Bone marrow (tissue), 2 donors: ENCODE results near the gene TP53I3.
"Not testable (repeated sequence)": the region's sequence is repeated elsewhere in the genome, so short reads cannot be mapped to it uniquely, and the experiment has no call there.

ENCODE experiments used
- DNase-seq, 2 donors: peaks; one replicate each; lab custom pipeline; 2025; lab: John Stamatoyannopoulos, UW

The TP53I3 gene

DNA sequence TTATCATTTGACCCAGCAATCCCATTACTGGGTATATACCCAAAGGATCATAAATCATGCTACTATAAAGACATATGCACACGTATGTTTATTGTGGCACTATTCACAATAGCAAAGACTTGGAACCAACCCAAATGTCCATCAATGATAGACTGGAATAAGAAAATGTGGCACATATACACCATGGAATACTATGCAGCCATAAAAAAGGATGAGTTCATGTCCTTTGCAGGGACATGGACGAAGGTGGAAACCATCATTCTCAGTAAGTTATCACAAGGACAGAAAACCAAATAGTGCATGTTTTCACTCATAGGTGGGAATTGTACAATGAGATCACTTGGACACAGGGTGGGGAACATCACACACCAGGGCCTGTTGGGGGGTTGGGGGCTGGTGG, 16.1 kb upstream of the TP53I3 start:
- not testable (repeated sequence) for DNase-seq

DNA sequence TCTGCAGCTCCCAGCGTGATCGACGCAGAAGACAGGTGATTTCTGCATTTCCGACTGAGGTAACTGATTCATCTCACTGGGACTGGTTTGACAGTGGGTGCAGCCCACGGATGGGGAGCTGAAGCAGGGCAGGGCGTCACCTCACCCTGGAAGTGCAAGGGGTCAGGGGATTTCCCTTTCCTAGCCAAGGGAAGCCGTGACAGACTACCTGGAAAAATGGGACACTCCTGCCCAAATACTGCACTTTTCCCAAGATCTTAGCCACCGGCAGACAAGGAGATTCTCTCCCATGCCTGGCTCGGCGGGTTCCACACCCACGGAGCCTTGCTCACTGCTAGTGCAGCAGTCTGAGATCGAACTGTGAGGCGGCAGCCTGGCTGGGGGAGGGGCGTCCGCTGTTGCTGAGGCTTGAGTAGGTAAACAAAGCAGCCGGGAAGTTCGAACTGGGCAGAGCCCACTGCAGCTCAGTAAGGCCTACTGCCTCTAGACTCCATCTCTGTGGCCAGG, 10.6 kb upstream of the TP53I3 start:
- not testable (repeated sequence) for DNase-seq

GRCh38 chr2:24093270-24093669, 8.6 kb upstream of the TP53I3 start:
- DNase-seq, result not testable (repeated sequence)

- DNase-seq, result no peak
Measured at GRCh38 chr2:24088821-24089359, 4.3 kb upstream of the TP53I3 start.

GRCh38 chr2:24087032-24087431, 2.4 kb upstream of the TP53I3 start:
- DNase-seq, result no peak

- DNase-seq, result no peak
Measured at GRCh38 chr2:24086241-24086640, 1.6 kb upstream of the TP53I3 start.

GRCh38 chr2:24085200-24085489, 511 bp upstream of the TP53I3 start:
- no peak for DNase-seq

DNA sequence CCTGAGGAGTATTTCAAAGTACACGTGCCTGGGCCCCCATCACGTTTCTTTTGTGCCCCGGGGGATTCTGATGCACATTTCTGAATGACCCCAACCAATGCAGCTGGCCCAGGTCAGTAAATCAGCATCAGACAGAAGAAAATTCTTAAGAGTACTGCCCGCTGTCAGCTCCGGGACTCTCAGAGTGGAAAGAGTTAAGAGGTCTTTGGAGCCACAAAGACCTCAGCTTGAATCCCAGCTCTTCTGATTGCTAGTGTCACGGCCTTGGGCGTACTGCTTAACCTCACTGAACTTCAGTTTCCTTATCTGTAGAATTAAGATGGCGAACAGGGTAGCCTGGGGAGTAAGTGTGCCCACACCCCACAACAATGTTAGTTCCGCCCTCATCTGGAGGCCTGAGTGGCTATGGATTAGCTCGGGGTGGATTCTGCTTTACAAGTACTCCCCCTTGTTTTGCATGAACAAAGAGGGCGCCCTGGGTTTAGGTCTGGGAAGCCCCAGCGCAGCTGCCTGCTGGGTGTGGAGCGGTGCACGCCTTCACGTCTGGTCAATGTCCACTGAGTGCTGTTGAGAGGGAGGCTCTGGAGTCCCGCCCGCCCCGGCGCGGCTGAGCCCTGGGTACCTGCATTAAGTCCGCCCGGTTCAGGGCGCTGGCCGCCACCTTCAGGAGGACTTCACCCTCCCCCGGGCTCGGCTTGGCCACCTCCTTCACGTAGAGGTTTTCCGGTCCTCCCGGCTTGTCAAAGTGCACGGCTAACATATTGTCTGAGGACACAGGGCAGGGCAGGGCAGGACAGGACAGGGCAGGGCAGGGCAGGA, 858 bp downstream of the TP53I3 start:
- peak; percentile 80 to 88 for DNase-seq

DNA sequence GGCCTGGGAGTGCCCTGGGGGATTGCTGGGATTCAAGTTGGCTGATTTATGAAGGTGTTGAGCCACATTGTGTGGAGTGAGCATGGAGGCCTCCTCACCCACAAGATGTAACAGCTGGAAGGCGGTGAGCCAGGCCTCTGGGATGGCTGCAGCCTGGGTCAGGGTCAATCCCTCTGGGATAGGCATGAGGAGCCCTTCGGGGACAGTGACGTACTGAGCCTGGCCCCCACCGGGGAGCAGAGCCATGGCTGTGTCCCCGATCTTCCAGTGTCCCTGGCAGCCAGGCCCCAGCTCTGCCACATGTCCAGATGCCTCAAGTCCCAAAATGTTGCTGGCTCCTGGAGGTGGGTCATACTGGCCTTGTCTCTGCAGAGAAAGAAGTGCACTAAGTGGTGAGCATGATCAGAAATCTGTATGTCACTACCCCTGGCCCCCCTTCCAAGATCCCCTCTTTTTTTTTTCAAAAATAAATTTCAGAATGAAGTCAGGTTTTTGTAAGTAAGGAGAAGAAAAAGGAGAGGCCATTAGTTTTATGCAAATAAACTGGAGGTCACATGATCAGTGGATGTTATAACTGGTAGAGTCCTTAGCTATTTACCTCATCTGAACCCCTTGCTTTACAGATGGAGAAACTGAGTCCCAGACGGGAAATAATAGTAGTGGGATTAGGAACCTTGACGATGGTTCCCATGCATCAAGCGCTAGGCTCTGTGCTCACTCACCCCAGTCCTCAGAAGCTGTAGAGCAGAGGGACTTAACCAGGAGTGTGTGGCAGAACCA, 1.7 kb downstream of the TP53I3 start:
- no peak for DNase-seq

DNA sequence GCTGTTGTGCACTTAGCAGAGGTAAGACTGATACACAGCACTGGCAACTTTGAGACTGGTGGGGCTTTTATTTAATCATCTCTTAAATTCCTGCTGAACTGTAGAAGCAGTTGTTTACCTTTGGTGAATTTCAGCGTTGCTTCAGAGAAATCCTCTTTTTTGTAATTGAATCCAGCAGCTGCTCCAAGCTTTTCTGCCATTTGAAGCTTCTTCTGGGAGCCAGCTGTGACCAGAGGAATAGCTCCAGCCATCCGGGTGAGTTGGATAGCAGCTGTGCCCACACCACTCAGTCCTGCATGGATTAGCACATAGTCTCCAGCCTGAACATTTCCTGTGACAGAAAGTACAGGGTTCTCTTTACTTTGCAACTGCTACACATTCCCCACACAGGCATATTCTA, 3.9 kb downstream of the TP53I3 start:
- no peak for DNase-seq

- DNase-seq, result no peak
Measured at GRCh38 chr2:24077879-24078278, 6.8 kb downstream of the TP53I3 start.

- no peak for DNase-seq
Measured at GRCh38 chr2:24077535-24077877, 7.1 kb downstream of the TP53I3 start.

DNA sequence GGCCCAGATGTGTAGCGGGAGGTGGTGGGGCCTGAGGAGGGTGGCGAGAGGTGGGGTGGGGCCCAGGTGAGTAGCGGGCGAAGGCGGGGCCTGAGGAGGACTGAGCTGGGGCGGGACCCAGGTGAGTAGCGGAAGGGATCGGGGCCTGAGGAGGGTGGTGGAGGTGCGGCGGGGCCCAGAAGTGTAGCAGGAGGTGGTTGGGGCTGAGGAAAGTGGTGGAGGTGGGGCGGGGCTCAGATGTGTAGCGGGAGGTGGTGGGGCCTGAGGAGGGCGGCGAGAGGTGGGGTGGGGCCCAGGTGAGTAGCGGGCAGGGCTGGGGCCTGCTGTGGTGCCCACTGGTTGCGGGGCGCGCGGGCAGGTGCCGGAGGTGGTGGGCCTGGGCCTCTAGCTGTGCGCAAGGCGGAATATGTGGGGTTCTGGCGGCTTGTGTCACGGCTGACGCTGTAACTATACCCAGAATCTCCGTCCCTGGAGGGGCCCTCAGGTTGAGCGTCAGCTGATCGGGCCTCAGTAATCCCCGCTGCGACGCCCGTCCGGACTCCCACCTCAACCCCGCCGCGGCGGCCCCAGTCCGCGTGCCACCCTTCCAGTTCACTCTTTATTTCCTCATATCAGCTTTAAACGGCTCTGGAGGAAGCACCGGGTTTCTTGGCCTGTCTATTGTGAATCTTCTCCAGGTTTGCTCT, 7.6 kb downstream of the TP53I3 start:
- no peak for DNase-seq

DNA sequence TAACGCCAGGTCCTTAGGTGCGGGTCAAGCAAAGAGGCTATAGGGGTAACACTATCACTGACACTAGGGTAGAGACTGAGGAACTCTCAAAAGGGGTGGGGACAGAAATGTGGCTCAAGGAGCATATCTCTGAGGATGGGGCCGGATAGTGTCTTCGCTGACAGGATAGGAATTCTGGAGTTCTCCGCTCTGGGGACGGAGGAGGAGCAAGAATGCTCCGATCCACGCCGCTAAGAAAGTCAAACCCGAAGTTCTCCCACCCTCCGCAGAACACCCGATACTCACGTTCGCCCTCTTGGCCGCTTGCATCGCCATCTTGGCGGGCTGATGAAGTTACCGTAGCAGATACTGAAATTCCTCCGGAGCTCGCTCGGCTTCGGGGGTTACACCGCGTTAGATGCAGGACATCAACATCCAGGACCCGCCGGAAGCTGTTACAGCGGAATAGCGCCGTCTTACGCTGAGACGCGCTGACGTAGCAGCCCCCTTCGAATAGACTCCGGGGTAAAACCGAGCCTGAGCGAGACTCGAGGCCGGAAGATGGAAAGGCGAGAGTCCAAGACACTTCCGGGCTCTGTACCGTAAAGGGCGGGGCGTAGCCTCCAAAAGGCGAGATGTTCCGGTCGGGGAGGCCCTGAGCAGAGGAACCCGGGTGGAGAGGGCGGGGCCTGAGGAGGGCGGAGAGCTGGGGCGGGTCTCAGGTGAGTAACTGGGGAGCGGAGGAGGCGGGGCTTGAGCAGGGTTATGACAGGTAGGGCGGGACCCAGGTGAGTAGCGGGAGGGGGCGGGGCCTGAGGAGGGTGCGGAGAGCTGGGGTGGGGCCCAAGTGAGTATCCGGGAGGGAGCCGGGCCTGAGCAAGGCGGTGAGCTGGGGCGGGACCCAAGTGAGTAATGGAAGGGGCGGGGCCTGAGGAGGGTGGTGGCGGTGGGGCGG, 8.5 kb downstream of the TP53I3 start, which contains the start of gene SF3B6:
Gene SF3B6 (minus strand): TSS at position 412 of the 934 bp plus-strand sequence. CDS start 97 bp downstream, at position 315.
- DNase-seq, result peak; percentile 93 to 96

DNA sequence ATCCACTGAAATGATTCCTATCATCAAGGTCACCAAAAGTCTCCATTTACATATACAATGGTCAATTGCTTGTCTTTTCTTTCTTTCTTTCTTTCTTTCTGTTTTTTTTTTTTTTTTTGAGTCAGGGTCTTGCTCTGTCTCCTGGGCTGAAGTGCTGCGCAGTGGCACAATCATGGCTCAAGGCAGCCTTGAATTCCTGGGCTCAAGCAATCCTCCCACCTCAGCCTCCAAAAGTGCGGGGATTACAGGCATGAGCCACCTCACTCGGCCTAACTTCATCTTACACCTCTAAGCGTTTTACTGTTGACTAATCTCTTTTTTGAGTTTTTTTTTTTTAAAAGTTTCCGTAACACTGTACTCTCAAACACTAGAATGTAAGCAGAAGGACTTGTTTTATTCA, 9.4 kb downstream of the TP53I3 start:
- DNase-seq, result no peak

GRCh38 chr2:24073816-24074215, 10.8 kb downstream of the TP53I3 start:
- DNase-seq, result no peak

DNA sequence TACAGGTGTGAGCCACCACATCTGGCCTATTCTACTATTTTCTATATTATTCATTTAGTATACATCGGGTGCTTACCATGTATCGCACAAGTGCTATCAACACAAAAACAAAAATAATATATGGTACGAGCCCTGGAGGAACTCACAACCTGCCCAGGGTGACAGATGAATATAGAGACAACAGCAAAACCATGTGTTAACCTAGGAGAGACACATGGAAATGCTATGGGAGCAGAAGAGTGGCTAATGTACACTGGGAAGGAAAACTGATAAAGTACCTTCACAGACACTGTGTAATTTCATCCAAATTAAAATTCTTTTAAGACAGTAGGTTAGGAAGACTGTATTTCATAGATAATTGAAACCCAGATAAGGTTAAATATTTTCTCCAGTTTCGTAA, 12.4 kb downstream of the TP53I3 start:
- no peak for DNase-seq

- no peak for DNase-seq
Measured at GRCh38 chr2:24065341-24065740, 19.3 kb downstream of the TP53I3 start.

DNA sequence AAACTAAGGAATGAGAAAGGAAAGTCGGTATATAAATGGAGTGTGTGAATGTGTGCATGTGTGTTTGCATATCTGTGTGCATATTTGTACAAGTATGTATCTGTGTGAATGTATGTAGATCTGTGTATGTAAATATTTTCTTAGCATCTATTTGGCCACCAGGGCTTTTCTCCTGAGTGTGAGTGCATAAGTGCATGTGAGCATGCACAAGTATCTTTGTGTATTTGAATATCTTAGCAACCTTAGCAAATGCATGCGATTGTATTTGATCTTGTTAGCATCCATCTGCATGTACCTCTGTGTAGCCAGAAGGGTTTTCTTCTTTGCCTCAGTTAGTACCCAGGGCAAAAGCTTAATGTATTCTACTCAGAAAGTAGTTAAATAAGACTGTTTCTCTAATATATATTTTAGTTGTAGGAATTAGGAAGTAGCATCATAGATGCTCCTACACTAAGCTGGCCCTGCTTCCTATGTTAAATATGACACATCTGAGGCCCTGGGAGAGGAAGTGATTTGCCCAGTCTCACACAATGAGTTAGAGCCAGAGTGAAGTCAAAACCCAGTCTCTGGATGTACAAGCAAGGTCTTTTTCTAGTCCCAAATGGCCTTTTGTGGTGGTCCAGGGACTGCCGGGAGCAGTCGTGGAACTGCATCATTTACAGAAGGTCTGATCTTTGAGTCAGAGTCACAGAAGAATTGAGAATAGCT, 25.9 kb downstream of the TP53I3 start:
- no peak for DNase-seq

- DNase-seq, result no peak
Measured at GRCh38 chr2:24055750-24056149, 28.9 kb downstream of the TP53I3 start.
